GM19351 (cell line): ENCODE results near the gene TACR2.

Source experiments
- ATAC-seq: cut with Tn5 transposase; IDR thresholded peaks from one replicate; pipeline ENCODE4 v1.9.1; 2021; ENCODE audit warnings: mild to moderate bottlenecking, moderate library complexity; ENCODE audit not compliant: unreplicated experiment

The TACR2 gene

GRCh38 chr10:69405221-69405620 is 11.5 kb downstream of the TACR2 start:
- no peak for ATAC-seq

GRCh38 chr10:69404786-69405185 is 11.9 kb downstream of the TACR2 start:
- ATAC-seq: no peak

- no peak for ATAC-seq
Measured at GRCh38 chr10:69403519-69403918, 13.2 kb downstream of the TACR2 start.

DNA sequence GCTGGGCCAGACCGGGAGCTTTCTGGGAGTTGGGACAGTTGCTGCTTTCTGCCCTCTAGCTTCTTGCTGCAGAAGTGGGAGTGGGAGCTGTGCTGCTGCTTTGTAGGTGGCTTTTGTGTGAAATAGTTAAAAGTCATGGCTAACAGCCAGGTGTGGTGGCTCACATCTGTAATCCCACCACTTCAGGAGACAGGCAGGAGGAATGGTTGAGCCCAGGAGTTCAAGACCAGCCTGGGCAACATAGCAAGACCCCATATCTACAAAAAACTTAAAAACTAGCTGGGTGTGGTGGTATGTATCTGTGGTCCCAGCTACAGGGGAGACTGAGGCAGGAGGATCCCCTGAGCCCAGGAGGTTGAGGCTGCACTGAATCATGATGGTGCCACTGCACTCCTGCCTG is 13.7 kb downstream of the TACR2 start:
- no peak for ATAC-seq

DNA sequence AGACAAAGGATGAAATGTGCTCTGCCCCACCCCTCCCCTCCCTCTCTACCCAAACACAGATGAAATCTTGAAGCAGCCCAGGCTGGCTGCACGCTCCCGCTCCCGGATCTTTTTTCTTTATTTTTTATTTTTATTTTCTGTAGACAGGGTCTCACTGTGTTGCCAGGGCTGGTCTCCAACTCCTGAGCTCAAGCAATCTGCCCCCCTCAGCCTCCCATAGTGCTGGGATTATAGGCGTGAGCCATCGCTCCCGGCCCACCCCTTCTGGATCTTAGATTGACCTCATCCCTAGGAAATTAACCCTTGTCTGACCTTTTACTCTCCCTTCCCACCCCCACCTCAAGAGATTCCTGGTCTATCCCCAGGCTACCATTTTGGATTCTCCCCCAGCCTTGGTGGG is 14.3 kb downstream of the TACR2 start:
- ATAC-seq: no peak

GRCh38 chr10:69401416-69401815 is 15.3 kb downstream of the TACR2 start:
- no peak for ATAC-seq

DNA sequence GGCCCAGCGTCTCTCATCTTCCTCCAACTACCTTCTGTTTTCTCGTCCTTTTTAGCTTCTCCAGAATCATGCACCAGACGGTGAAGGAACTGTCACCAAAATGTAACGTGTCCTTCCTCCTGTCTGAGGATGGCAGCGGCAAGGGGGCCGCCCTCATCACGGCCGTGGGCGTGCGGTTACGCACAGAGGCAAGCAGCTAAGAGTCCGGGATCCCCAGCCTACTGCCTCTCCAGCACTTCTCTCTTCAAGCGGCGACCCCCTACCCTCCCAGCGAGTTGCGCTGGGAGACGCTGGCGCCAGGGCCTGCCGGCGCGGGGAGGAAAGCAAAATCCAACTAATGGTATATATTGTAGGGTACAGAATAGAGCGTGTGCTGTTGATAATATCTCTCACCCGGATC is 15.8 kb downstream of the TACR2 start:
- no peak for ATAC-seq

DNA sequence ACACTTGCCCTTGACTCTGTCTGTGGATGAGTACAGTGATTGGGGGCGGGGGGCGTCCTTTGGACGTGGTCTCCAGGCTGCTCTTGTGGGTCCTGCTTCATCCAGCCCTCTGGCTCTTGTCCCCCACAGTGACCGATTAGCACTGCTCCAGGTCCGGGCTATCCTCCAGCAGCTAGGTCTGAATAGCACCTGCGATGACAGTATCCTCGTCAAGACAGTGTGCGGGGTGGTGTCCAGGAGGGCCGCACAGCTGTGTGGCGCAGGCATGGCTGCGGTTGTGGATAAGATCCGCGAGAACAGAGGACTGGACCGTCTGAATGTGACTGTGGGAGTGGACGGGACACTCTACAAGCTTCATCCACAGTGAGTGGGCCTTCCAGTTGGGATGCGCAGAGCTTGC is 18.3 kb downstream of the TACR2 start:
- no peak for ATAC-seq

DNA sequence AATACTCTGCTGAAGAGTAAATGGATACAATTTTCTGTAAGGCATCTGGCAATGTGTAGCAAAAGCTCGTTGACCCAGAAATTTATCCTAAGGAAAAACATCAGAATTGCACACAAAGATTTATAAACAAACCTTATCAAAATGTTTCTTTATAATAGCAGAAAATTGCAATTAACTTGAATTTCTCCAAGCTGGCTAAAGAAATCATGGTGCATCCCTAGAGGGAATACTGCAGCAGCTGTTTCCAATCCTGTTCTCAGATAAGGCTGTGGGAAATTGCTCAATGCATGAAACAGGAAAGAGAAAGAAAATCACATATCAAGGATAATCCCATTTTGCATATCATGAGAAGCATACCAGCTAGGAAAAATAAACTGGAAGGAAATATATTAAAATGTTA is 18.7 kb downstream of the TACR2 start:
- no peak for ATAC-seq

DNA sequence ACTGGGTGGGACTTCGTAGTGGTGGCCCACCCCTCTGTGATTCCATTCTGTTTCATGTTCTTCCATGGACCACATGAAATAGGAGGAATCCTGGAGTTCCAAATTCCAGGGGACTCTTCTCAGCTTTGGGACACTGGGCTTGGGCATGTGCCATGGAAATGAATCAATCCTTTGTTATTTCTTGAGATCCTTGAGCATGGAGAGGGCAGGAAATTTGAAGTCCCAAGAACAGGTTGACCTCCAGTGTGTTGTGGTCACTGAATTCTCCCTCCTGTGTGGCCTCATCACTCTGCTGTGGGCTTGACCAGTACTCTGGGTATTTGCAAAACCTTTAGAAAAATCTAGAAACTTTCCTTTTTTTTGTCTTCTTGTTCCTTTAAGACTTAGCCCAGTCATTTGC is 22.7 kb downstream of the TACR2 start:
- ATAC-seq: no peak

- ATAC-seq: peak; percentile 80
Measured at GRCh38 chr10:69392481-69393000, 24.2 kb downstream of the TACR2 start.

- no peak for ATAC-seq
Measured at GRCh38 chr10:69391158-69391557, 25.6 kb downstream of the TACR2 start.

DNA sequence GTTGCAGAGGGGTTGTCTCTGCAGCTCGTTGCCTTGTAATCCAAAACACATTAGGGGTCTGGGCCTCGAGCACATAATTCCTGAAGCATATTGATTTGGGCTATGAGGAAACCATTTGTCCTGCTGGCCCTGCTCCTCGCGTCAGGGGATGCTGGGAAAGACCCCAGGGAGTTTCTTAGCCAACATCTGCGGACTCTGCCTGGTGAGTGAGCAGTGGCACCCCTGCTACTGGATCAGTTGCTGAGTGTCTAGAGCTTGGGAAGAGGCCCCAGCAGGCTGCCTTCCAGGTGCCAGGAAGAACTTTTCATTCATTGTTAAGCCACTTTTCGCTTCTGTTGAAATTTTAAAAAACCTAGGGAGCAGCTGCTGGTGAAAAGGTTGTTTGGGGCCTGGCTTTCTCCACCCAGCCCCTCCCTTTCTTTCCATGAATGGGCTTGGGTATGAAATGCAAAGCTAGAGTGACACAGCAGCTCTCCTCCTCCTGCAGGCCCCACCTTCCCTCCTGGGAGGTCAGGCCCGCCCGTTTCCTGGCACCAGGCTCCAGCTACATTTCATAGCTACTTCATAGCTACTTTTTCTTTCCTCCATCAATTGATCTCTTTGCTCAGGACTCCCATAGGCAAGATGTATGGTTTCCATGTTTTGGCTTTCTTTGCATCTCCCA is 26.8 kb downstream of the TACR2 start:
- ATAC-seq: no peak

GRCh38 chr10:69388488-69388887 is 28.2 kb downstream of the TACR2 start:
- ATAC-seq: no peak

DNA sequence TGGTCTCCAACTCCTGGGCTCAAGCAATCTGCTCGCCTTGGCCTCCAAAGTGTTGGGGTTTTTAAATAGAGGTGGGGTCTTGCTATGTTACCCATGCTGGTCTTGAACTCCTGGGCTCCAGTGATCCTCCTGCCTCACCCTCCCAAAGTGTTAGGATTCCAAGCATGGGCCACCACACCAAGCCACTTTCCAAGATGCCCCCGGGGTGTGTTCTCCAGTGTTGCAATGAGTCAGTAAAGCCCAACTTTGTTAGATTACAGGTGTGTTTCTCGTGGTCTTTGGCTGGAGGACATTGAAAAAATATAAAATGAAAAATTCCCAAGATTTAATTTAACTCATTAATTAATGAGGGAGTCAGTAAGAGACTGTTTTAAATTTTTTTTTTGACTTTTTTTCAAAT is 29.2 kb downstream of the TACR2 start:
- ATAC-seq: no peak

DNA sequence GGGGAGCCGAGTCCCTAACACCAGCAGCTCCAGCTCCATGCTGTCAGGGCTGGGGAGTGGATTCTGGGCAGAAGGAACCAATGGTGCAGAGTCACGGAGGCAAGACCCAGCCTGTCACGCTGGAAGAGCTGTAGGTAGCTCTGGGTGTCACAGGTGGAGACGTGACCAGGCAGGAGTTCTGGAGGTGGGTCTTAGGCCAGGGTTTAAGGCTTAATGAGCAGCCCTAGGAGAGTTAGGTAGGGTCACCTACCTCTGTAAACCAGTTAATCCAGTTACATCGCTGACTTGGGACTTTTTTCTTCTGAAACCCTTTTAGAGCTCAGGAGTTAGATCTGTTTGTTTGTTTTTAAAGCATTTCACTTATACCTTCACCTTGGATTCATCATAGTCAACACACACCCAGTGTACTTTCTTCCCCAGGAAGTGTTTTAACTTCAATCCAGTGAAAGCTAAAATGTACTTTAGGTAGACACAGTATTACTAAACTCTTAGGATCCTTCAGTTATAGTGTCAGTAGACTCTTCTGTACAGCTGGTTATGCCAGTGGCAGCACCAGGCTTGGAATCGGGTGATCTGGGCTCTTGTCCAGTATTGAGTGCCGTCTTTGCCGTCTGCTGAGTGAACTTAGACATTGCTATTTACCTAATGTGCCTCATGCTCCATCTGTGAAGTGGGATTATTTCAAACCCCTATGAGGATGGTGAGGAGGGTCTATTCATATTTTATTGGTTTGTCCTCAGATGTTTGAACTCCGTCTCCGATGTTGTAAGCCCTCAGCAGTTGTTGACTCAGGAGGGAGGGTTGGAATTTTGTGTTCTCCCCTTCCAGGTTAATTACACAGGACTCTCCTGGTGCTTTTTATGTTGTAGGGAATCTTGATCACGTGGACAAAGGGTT is 31.0 kb downstream of the TACR2 start:
- ATAC-seq: no peak

DNA sequence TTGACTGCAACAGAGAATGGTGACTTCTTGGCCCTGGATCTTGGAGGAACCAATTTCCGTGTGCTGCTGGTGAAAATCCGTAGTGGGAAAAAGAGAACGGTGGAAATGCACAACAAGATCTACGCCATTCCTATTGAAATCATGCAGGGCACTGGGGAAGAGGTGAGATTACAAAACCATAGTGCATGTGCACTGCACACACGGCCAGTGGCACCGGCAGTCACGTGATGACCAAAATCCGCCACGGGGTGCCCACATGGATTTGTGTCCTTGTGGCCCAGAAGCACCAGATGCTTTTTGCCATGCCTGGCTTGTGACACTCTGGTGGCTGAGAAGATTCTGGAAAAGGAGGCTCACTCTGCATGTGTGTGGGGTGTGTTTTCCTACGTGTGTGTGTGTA is 32.4 kb downstream of the TACR2 start:
- ATAC-seq: no peak

- no peak for ATAC-seq
Measured at GRCh38 chr10:69383558-69383957, 33.2 kb downstream of the TACR2 start.

DNA sequence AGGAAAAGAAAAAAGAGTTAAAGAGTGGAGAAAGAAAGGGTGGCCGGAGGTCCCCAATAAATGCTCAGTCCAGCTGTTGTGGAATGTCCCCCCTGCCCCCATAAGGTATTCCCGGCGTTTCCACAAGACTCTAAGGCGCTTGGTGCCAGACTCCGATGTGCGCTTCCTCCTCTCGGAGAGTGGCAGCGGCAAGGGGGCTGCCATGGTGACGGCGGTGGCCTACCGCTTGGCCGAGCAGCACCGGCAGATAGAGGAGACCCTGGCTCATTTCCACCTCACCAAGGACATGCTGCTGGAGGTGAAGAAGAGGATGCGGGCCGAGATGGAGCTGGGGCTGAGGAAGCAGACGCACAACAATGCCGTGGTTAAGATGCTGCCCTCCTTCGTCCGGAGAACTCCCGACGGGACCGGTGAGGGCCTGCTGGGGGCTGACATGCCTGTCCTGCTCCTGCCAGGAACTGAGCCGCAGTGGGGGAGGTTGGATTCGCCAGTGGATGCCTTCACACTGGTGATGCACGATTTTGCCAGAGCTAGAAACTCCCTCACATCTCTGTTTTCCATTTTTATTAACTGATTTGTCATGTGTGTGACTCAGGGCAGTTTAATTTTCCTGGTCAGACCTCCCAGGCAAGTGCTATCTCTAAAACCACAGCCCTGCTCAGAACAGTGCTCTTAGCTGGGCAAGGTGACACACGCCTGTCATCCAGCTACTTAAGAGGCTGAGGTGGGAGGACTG is 34.2 kb downstream of the TACR2 start:
- ATAC-seq: no peak

- no peak for ATAC-seq
Measured at GRCh38 chr10:69379800-69380199, 36.9 kb downstream of the TACR2 start.

DNA sequence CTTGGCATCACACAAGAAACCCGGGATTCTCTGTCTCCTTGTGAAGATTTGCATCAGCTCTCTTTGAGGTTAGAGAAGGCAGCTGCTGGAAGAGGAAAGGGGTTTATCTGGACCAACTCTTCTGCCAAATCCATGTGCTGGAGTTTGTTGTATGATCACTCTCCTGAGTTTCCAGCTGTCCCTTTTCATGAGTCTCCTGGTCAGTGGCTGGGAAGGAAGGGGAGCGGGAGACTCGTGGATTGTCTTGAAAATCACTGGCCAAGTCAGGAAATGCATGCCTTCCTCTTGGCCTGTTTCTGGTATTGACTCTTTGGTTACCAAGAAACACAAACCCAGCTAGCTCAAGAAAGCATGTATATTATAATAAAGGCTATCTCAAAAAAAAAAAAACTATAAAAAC is 38.8 kb downstream of the TACR2 start:
- no peak for ATAC-seq

DNA sequence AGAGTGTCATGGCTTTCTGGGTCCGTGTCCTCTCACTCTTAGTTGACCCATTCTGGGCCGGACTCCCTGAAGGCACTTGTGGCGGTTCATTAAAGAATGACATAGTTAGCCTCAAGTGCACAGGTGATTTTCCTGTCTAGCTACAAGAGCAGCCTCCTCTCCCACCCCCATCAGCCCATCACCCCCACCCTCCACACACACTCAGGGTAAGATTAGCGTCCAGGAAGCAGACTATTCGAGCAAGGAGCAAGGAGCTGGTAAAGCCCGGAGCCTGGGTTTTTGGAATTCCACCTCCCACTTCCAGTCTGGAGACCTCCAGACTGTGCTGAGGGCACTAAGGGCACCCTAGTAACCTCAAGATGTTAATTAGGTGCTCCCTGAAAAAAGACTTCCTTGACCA is 39.5 kb downstream of the TACR2 start:
- no peak for ATAC-seq
